ENCODE results near the gene HJV. TPM values are rescaled to one million over a fixed set of nuclear protein-coding genes. Genes with fewer than 3 reads are reported as not detected.
A peak's percentile ranks its signal among the peaks of the same experiment; 100 is the strongest.

The HJV gene
- total and polyA plus RNA-seq, 2 of the 13 experiments (the other 11 are each of a cell fraction or from before 2014, with no cell fraction given): 0.18 TPM; not detected in 1

- TF ChIP-seq, protein P1, sequence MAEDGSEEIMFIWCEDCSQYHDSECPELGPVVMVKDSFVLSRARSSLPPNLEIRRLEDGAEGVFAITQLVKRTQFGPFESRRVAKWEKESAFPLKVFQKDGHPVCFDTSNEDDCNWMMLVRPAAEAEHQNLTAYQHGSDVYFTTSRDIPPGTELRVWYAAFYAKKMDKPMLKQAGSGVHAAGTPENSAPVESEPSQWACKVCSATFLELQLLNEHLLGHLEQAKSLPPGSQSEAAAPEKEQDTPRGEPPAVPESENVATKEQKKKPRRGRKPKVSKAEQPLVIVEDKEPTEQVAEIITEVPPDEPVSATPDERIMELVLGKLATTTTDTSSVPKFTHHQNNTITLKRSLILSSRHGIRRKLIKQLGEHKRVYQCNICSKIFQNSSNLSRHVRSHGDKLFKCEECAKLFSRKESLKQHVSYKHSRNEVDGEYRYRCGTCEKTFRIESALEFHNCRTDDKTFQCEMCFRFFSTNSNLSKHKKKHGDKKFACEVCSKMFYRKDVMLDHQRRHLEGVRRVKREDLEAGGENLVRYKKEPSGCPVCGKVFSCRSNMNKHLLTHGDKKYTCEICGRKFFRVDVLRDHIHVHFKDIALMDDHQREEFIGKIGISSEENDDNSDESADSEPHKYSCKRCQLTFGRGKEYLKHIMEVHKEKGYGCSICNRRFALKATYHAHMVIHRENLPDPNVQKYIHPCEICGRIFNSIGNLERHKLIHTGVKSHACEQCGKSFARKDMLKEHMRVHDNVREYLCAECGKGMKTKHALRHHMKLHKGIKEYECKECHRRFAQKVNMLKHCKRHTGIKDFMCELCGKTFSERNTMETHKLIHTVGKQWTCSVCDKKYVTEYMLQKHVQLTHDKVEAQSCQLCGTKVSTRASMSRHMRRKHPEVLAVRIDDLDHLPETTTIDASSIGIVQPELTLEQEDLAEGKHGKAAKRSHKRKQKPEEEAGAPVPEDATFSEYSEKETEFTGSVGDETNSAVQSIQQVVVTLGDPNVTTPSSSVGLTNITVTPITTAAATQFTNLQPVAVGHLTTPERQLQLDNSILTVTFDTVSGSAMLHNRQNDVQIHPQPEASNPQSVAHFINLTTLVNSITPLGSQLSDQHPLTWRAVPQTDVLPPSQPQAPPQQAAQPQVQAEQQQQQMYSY (CRISPR knock-in tag; IDR thresholded peaks at IDR 0.05): peak; percentile 4; the same call in 1 of the 2 replicates
- TF ChIP-seq ZKSCAN5 (CRISPR knock-in tag; IDR thresholded peaks at IDR 0.05) (peak; percentile 75; the same call in 1 of the 2 replicates), NR2F6 (IDR thresholded peaks at IDR 0.05) (no peak), NR2F6 (CRISPR knock-in tag; IDR thresholded peaks at IDR 0.05) (0 out of 2 replicates have a peak, but pooled peaks have one; percentile 23), ZNF17 (CRISPR knock-in tag; IDR thresholded peaks at IDR 0.05) (no peak), IKZF4 (CRISPR knock-in tag; IDR thresholded peaks at IDR 0.05; ENCODE audit: borderline replicate concordance, low read depth, not compliant biosample characterization) (no peak), MLX (CRISPR knock-in tag; IDR thresholded peaks at IDR 0.05) (peak; percentile 93), HBP1 (CRISPR knock-in tag; IDR thresholded peaks at IDR 0.05; ENCODE audit: low read depth) (peak; percentile 23; the same call in 1 of the 2 replicates), TFE3 (CRISPR knock-in tag; IDR thresholded peaks at IDR 0.05) (peak; percentile 25; the same call in 1 of the 2 replicates)
- TF ChIP-seq, protein P2, sequence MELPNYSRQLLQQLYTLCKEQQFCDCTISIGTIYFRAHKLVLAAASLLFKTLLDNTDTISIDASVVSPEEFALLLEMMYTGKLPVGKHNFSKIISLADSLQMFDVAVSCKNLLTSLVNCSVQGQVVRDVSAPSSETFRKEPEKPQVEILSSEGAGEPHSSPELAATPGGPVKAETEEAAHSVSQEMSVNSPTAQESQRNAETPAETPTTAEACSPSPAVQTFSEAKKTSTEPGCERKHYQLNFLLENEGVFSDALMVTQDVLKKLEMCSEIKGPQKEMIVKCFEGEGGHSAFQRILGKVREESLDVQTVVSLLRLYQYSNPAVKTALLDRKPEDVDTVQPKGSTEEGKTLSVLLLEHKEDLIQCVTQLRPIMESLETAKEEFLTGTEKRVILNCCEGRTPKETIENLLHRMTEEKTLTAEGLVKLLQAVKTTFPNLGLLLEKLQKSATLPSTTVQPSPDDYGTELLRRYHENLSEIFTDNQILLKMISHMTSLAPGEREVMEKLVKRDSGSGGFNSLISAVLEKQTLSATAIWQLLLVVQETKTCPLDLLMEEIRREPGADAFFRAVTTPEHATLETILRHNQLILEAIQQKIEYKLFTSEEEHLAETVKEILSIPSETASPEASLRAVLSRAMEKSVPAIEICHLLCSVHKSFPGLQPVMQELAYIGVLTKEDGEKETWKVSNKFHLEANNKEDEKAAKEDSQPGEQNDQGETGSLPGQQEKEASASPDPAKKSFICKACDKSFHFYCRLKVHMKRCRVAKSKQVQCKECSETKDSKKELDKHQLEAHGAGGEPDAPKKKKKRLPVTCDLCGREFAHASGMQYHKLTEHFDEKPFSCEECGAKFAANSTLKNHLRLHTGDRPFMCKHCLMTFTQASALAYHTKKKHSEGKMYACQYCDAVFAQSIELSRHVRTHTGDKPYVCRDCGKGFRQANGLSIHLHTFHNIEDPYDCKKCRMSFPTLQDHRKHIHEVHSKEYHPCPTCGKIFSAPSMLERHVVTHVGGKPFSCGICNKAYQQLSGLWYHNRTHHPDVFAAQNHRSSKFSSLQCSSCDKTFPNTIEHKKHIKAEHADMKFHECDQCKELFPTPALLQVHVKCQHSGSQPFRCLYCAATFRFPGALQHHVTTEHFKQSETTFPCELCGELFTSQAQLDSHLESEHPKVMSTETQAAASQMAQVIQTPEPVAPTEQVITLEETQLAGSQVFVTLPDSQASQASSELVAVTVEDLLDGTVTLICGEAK (IDR thresholded peaks at IDR 0.05): no peak
- TF ChIP-seq, protein P2 (CRISPR knock-in tag; IDR thresholded peaks at IDR 0.05): no peak
- TF ChIP-seq, protein P3, sequence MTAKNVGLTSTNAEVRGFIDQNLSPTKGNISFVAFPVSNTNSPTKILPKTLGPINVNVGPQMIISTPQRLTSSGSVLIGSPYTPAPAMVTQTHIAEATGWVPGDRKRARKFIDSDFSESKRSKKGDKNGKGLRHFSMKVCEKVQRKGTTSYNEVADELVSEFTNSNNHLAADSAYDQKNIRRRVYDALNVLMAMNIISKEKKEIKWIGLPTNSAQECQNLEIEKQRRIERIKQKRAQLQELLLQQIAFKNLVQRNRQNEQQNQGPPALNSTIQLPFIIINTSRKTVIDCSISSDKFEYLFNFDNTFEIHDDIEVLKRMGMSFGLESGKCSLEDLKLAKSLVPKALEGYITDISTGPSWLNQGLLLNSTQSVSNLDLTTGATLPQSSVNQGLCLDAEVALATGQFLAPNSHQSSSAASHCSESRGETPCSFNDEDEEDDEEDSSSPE (CRISPR knock-in tag; IDR thresholded peaks at IDR 0.05): no peak
Measured at GRCh38 chr1:146035048-146035423, 13.5 kb upstream of the HJV start (continued).
